Retinal pigment epithelial cell (primary cell): ENCODE measurements around the gene PCK1.

Experiments used
- DNase-seq: peaks from one replicate; pipeline ENCODE4 v3.0.0-alpha.2; 2010; ENCODE audit warnings: low read depth
- H3K4me3 ChIP-seq: 2 replicates; pipeline ENCODE4 v1.5.1; 2011; ENCODE audit warnings: mild to moderate bottlenecking, low read length, control low read depth, moderate library complexity
- TF ChIP-seq, protein P1 (sequence below): conservative IDR thresholded peaks from 2 replicates; pipeline ENCODE4 v1.5.1; 2011; ENCODE audit warnings: low read depth, low read length, control low read depth, inconsistent platforms

The PCK1 gene

DNA sequence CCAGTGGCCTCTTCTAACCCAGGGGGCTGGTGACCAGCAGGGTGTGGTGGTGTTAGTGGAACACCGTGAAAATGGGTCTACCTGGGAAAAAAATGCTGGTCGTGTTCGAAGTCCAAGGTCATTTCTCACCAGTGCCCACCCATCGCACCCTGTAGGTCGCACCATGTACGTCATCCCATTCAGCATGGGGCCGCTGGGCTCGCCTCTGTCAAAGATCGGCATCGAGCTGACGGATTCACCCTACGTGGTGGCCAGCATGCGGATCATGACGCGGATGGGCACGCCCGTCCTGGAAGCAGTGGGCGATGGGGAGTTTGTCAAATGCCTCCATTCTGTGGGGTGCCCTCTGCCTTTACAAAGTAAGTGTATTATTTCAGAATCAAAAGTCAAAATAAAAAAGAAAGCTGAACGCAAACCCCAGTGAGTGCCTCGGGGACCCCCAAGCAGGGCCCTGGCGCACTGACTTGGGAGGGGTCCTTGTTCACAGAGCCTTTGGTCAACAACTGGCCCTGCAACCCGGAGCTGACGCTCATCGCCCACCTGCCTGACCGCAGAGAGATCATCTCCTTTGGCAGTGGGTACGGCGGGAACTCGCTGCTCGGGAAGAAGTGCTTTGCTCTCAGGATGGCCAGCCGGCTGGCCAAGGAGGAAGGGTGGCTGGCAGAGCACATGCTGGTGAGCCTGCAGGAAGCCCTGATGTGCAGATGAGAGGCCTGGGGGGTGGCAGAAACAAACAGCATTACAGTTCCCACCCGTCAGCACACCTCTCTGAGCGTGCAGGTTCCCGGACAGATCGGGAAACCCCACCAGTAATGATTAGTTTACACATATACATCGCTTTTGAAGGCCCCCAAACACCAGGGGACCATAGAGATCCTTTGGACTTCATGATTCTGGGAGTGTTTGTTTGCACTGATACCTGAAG, 1.9 kb downstream of the PCK1 start:
- TF ChIP-seq, protein P1, sequence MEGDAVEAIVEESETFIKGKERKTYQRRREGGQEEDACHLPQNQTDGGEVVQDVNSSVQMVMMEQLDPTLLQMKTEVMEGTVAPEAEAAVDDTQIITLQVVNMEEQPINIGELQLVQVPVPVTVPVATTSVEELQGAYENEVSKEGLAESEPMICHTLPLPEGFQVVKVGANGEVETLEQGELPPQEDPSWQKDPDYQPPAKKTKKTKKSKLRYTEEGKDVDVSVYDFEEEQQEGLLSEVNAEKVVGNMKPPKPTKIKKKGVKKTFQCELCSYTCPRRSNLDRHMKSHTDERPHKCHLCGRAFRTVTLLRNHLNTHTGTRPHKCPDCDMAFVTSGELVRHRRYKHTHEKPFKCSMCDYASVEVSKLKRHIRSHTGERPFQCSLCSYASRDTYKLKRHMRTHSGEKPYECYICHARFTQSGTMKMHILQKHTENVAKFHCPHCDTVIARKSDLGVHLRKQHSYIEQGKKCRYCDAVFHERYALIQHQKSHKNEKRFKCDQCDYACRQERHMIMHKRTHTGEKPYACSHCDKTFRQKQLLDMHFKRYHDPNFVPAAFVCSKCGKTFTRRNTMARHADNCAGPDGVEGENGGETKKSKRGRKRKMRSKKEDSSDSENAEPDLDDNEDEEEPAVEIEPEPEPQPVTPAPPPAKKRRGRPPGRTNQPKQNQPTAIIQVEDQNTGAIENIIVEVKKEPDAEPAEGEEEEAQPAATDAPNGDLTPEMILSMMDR = no peak
- no peak overlapping the region for H3K4me3 ChIP-seq
- no peak for DNase-seq

DNA sequence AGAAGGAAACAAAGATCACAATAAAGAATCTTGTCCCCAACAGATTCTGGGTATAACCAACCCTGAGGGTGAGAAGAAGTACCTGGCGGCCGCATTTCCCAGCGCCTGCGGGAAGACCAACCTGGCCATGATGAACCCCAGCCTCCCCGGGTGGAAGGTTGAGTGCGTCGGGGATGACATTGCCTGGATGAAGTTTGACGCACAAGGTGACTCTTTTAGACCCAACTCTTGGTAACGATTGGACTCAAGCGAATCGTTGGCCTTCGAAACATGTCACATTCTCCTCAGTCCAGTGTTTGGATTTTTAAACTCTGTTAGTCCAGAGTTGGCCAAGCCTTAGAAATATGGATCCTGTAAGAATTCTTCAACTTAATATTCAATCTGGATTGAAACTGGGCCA, 2.6 kb downstream of the PCK1 start:
- no peak for DNase-seq
- TF ChIP-seq, protein P1 = no peak
- H3K4me3 ChIP-seq = no peak overlapping the region

DNA sequence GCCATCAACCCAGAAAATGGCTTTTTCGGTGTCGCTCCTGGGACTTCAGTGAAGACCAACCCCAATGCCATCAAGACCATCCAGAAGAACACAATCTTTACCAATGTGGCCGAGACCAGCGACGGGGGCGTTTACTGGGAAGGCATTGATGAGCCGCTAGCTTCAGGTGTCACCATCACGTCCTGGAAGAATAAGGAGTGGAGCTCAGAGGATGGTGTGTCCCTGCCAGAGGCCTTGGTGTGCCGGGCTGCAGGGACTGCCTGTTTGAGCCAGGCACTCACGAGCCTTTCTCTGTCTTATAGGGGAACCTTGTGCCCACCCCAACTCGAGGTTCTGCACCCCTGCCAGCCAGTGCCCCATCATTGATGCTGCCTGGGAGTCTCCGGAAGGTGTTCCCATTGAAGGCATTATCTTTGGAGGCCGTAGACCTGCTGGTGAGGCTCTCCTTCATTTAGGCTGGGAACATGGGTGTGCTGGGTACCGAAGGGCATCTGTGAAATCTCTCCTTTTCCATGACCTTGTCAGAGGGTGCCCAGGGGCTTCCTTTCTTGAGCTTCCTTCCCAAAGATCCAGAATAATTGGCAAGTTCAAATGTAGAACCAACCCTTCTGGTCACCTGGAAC, 3.4 kb downstream of the PCK1 start:
- no peak for DNase-seq
- TF ChIP-seq, protein P1 = no peak
- no peak overlapping the region for H3K4me3 ChIP-seq

DNA sequence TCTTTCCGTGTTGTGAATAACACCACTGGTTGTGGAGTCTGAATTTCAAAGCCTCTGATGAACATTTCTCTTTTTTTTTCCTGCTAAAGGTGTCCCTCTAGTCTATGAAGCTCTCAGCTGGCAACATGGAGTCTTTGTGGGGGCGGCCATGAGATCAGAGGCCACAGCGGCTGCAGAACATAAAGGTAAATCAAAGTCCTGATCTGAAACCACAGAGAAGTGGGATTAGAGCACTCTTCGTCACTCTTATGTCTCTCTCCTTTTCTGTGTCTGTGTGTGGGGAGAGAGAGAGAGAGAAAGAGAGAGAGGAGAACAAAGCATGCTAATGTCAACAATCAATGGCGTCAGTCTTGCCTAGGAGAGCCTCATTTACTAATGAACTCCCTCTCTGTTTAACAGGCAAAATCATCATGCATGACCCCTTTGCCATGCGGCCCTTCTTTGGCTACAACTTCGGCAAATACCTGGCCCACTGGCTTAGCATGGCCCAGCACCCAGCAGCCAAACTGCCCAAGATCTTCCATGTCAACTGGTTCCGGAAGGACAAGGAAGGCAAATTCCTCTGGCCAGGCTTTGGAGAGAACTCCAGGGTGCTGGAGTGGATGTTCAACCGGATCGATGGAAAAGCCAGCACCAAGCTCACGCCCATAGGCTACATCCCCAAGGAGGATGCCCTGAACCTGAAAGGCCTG, 4.2 kb downstream of the PCK1 start:
- no peak for DNase-seq
- TF ChIP-seq, protein P1 = no peak
- no peak overlapping the region for H3K4me3 ChIP-seq

DNA sequence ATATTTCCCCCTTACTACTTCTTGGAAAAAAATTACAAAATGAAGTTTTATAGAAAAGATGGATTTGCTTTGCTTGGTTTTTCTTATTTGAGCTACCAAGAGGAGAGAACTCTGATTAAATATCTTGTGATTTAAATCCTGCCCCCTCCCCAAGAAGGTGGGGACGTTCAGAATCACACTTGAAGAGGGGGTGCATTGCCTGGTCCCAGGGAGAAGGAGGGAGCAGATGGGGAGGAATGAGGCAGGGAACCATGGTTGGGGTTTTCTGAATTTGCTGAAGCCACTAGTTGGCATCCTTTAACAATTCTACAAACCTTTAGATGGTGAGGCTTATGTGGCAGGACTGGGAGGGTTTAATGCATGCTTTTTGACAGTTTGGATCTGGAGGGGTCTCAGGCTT, 5.5 kb downstream of the PCK1 start:
- no peak for DNase-seq
- no peak overlapping the region for H3K4me3 ChIP-seq
- TF ChIP-seq, protein P1 = no peak

DNA sequence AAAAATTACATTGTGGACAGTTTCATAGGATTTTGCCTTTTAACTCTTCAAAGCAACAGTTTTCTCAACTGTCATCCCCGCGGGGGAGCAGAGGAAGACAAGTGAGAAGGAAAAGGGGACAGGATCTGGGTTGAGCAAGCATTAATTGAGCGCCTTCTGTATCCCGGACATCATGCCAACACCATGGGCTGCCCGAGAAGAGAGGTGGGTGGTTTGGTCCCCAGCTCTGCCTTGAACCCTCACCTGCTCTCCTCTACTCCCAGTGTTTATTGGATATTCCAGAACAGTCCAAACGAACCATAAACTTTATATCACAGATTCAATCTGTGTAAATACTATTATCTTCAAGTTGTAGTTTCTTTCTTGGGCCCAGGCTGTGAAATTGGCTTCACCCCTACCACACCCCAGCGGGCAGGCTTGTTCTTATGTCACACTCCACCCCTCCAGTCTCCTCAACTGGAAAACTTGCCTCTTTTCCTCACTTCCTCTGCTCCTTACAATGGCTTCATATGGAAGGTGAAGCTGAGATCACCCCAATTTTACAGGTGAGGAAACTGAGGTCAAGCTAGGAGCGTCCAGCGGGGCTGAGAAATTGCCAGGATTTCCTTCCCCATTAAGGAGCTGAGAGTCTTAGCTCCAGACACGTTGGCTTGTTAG, 6.0 kb downstream of the PCK1 start:
- DNase-seq = no peak
- TF ChIP-seq, protein P1 = no peak
- H3K4me3 ChIP-seq = no peak overlapping the region
